ENCODE measurements around the gene TULP1.

GRCh38 chr6:35506536-35506935, 6.2 kb downstream of the TULP1 start:
- TF ChIP-seq, protein P1, sequence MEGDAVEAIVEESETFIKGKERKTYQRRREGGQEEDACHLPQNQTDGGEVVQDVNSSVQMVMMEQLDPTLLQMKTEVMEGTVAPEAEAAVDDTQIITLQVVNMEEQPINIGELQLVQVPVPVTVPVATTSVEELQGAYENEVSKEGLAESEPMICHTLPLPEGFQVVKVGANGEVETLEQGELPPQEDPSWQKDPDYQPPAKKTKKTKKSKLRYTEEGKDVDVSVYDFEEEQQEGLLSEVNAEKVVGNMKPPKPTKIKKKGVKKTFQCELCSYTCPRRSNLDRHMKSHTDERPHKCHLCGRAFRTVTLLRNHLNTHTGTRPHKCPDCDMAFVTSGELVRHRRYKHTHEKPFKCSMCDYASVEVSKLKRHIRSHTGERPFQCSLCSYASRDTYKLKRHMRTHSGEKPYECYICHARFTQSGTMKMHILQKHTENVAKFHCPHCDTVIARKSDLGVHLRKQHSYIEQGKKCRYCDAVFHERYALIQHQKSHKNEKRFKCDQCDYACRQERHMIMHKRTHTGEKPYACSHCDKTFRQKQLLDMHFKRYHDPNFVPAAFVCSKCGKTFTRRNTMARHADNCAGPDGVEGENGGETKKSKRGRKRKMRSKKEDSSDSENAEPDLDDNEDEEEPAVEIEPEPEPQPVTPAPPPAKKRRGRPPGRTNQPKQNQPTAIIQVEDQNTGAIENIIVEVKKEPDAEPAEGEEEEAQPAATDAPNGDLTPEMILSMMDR (conservative IDR thresholded peaks at IDR 0.05; ENCODE audit: low read depth, low read length) = no peak
- no peak for TF ChIP-seq EZH2 (IDR thresholded peaks at IDR 0.05; ENCODE audit: low read length, unreplicated experiment)
